Stimulated activated CD4-positive, alpha-beta T cell treated with anti-CD3 and anti-CD28 coated beads, Interleukin-4, amount 100 ng/mL, for 1 hour (primary cell): Measurements from ENCODE around the gene CLASP1.
"Not testable (repeated sequence)": the region's sequence is repeated elsewhere in the genome, so short reads cannot be mapped to it uniquely, and the experiment has no call there.

Experiments used
- DNase-seq: peaks from one replicate; pipeline ENCODE4 v3.0.0-alpha.2; 2020

The CLASP1 gene

GRCh38 chr2:121649149-121649595 lies at the start of gene CLASP1:
TSS of gene CLASP1 (minus strand) at chr2:121649462. CDS start at chr2:121605895, 43,567 bp downstream.
- no peak for DNase-seq

GRCh38 chr2:121698318-121698930 lies 49.2 kb upstream of the CLASP1 start:
- no peak for DNase-seq

GRCh38 chr2:121697108-121697631 lies 47.9 kb upstream of the CLASP1 start:
- no peak for DNase-seq

GRCh38 chr2:121696410-121696930 lies 47.2 kb upstream of the CLASP1 start:
- no peak for DNase-seq

- DNase-seq, result no peak
Measured at GRCh38 chr2:121695171-121695451, 45.8 kb upstream of the CLASP1 start.

- no peak for DNase-seq
Measured at GRCh38 chr2:121694398-121695170, 45.3 kb upstream of the CLASP1 start.

- not testable (repeated sequence) for DNase-seq
Measured at GRCh38 chr2:121690572-121690971, 41.3 kb upstream of the CLASP1 start.

- no peak for DNase-seq
Measured at GRCh38 chr2:121690095-121690494, 40.8 kb upstream of the CLASP1 start.

- no peak for DNase-seq
Measured at GRCh38 chr2:121689356-121689755, 40.1 kb upstream of the CLASP1 start.

- no peak for DNase-seq
Measured at GRCh38 chr2:121688820-121689219, 39.6 kb upstream of the CLASP1 start.

GRCh38 chr2:121686902-121687301 lies 37.6 kb upstream of the CLASP1 start:
- DNase-seq, result no peak

- no peak for DNase-seq
Measured at GRCh38 chr2:121686218-121686617, 37.0 kb upstream of the CLASP1 start.

- no peak for DNase-seq
Measured at GRCh38 chr2:121682396-121683298, 33.4 kb upstream of the CLASP1 start.

GRCh38 chr2:121677855-121678254 lies 28.6 kb upstream of the CLASP1 start:
- no peak for DNase-seq

GRCh38 chr2:121671621-121672020 lies 22.4 kb upstream of the CLASP1 start:
- not testable (repeated sequence) for DNase-seq

- DNase-seq, result no peak
Measured at GRCh38 chr2:121670181-121670580, 20.9 kb upstream of the CLASP1 start.

GRCh38 chr2:121667618-121668017 lies 18.4 kb upstream of the CLASP1 start:
- DNase-seq, result no peak

- no peak for DNase-seq
Measured at GRCh38 chr2:121666042-121666441, 16.8 kb upstream of the CLASP1 start.

GRCh38 chr2:121665504-121665903 lies 16.2 kb upstream of the CLASP1 start:
- no peak for DNase-seq

- DNase-seq, result no peak
Measured at GRCh38 chr2:121664713-121665112, 15.5 kb upstream of the CLASP1 start.

GRCh38 chr2:121664086-121664485 lies 14.8 kb upstream of the CLASP1 start:
- no peak for DNase-seq

GRCh38 chr2:121663434-121663833 lies 14.2 kb upstream of the CLASP1 start:
- no peak for DNase-seq

- no peak for DNase-seq
Measured at GRCh38 chr2:121662656-121663055, 13.4 kb upstream of the CLASP1 start.
